ENCODE data around the gene SETD9. TPM values are rescaled to one million over a fixed set of nuclear protein-coding genes. Genes with fewer than 3 reads are reported as not detected.

The SETD9 gene
- total and polyA plus RNA-seq, 2 donors from 2014 or later: 8.0 to 9.3 TPM

DNA sequence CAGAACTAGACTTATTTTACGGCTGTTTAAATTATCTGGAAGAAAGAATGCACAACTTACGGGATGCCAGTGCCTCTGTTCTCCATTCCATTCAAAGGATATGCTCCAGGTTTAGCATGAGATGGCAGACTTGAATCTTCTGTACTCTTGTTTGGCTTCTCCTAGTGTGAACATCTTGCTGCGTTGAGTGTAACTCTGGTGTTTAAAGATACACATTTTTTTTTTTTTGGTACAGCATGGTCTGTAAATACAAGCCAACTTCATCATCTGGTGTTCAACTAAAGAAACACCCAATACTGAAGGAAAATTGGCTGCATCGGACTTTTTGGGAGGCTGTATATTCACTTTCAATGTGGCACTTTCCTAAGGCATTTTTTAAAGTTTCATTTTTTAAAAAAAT is 49.9 kb downstream of the SETD9 start:
- no peaks in the 10 kb centered on the region for H3K27me3 ChIP-seq (ENCODE audit: control insufficient read depth, insufficient read depth, low read length)
- H3K9me3 ChIP-seq (ENCODE audit: control insufficient read depth in 2 of 3, insufficient read depth in 1 of 3, low read length in 3 of 3): no peaks in the 10 kb centered on the region
- no peaks in the 10 kb centered on the region for H3K4me1 ChIP-seq (ENCODE audit: control insufficient read depth in 2 of 3, insufficient read depth in 2 of 3, low read depth in 1 of 3, low read length in 3 of 3)
- DNase-seq (no peak), FAIRE-seq (no peak)
- TF ChIP-seq, protein P1, sequence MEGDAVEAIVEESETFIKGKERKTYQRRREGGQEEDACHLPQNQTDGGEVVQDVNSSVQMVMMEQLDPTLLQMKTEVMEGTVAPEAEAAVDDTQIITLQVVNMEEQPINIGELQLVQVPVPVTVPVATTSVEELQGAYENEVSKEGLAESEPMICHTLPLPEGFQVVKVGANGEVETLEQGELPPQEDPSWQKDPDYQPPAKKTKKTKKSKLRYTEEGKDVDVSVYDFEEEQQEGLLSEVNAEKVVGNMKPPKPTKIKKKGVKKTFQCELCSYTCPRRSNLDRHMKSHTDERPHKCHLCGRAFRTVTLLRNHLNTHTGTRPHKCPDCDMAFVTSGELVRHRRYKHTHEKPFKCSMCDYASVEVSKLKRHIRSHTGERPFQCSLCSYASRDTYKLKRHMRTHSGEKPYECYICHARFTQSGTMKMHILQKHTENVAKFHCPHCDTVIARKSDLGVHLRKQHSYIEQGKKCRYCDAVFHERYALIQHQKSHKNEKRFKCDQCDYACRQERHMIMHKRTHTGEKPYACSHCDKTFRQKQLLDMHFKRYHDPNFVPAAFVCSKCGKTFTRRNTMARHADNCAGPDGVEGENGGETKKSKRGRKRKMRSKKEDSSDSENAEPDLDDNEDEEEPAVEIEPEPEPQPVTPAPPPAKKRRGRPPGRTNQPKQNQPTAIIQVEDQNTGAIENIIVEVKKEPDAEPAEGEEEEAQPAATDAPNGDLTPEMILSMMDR (IDR thresholded peaks at IDR 0.05; ENCODE audit: borderline replicate concordance, extremely low read depth, insufficient read depth): no peak
- H3K27ac ChIP-seq (ENCODE audit: low read depth in 2 of 2, low read length in 2 of 2): no peak overlapping the region
- H3K9ac ChIP-seq (ENCODE audit: low read length in 3 of 3): no peak overlapping the region
- H3K36me3 ChIP-seq (ENCODE audit: control insufficient read depth in 2 of 3, insufficient read depth in 3 of 3, low read length in 3 of 3): no peaks in the 10 kb centered on the region
- no peak overlapping the region for H3K4me3 ChIP-seq (ENCODE audit: low read length in 3 of 3)
- intact Hi-C loops (cut with DNase I): no loop called here

DNA sequence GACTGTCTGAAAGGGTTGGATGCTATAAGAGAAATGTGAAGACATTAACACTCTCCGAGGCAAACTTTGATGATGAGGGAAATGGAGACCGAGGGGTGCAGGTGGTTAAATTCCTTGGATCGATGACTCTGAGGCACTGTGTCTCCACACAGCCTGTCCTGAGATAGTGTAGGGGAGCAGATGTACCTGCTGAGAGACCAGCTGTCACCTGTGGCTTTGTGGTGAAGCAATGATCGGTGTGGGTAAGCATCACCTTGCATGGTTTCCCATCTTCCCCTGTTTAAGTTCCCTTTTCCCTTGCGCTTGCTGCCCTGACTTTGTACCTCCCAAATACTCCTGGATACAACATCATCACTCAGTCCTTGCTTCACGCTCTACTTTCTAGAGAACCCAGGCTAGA is 52.4 kb downstream of the SETD9 start:
- no peaks in the 10 kb centered on the region for H3K9me3 ChIP-seq (ENCODE audit: control insufficient read depth in 2 of 3, insufficient read depth in 1 of 3, low read length in 3 of 3)
- TF ChIP-seq, protein P1 (IDR thresholded peaks at IDR 0.05; ENCODE audit: borderline replicate concordance, extremely low read depth, insufficient read depth): no peak
- no peak overlapping the region for H3K4me3 ChIP-seq (ENCODE audit: low read length in 3 of 3)
- intact Hi-C loops (cut with DNase I): no loop called here
- FAIRE-seq (no peak), DNase-seq (no peak)
- H3K9ac ChIP-seq (ENCODE audit: low read length in 3 of 3): no peak overlapping the region
- no peak overlapping the region for H3K27ac ChIP-seq (ENCODE audit: low read depth in 2 of 2, low read length in 2 of 2)
- H3K27me3 ChIP-seq (ENCODE audit: control insufficient read depth, insufficient read depth, low read length): no peaks in the 10 kb centered on the region
- no peaks in the 10 kb centered on the region for H3K36me3 ChIP-seq (ENCODE audit: control insufficient read depth in 2 of 3, insufficient read depth in 3 of 3, low read length in 3 of 3)
- H3K4me1 ChIP-seq (ENCODE audit: control insufficient read depth in 2 of 3, insufficient read depth in 2 of 3, low read depth in 1 of 3, low read length in 3 of 3): no peaks in the 10 kb centered on the region

DNA sequence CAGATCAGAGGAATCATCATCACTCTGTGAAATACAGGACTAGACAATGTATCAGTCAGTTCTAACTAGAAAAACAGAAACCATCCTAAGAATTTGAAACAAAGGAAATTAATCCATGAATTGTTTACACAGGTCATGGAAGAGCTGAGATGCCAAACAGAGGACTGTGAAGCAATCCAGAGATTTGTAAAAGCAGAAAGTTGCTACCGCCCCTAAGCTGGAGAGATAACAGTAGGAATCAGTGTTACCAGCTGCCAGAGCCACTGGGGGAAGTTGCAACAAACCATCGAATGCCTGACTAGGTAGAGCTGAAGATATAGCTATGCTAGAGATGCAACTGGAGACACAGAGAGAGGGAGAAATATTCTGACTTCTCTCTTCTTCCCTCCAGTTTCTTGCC is 52.9 kb downstream of the SETD9 start:
- H3K9me3 ChIP-seq (ENCODE audit: control insufficient read depth in 2 of 3, insufficient read depth in 1 of 3, low read length in 3 of 3): no peaks in the 10 kb centered on the region
- DNase-seq (no peak), FAIRE-seq (no peak)
- no peak overlapping the region for H3K9ac ChIP-seq (ENCODE audit: low read length in 3 of 3)
- H3K27me3 ChIP-seq (ENCODE audit: control insufficient read depth, insufficient read depth, low read length): no peaks in the 10 kb centered on the region
- intact Hi-C loops (cut with DNase I): no loop called here
- TF ChIP-seq, protein P1 (IDR thresholded peaks at IDR 0.05; ENCODE audit: borderline replicate concordance, extremely low read depth, insufficient read depth): no peak
- no peaks in the 10 kb centered on the region for H3K4me1 ChIP-seq (ENCODE audit: control insufficient read depth in 2 of 3, insufficient read depth in 2 of 3, low read depth in 1 of 3, low read length in 3 of 3)
- no peak overlapping the region for H3K27ac ChIP-seq (ENCODE audit: low read depth in 2 of 2, low read length in 2 of 2)
- no peaks in the 10 kb centered on the region for H3K36me3 ChIP-seq (ENCODE audit: control insufficient read depth in 2 of 3, insufficient read depth in 3 of 3, low read length in 3 of 3)
- no peak overlapping the region for H3K4me3 ChIP-seq (ENCODE audit: low read length in 3 of 3)

DNA sequence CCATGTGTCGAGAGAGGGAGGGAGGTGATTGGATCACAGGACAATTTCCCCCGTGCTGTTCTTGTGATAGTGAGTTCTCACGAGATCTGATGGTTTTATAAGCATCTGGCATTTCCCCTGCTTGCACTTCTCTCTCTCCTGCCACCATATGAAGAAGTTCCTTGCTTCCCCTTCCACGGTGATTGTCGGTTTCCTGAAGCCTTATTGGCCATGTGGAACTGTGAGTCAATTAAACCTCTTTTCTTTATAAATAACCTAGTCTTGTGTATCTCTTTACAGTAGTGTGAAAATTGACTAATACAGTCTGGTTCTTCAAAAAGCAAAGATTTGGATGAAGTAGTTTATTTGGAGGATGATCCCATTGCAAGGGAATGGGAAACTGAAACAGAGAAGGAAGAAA is 53.9 kb downstream of the SETD9 start:
- intact Hi-C loops (cut with DNase I): no loop called here
- no peak for DNase-seq
- no peak for FAIRE-seq
- TF ChIP-seq, protein P1 (IDR thresholded peaks at IDR 0.05; ENCODE audit: borderline replicate concordance, extremely low read depth, insufficient read depth): no peak
- no peaks in the 10 kb centered on the region for H3K27me3 ChIP-seq (ENCODE audit: control insufficient read depth, insufficient read depth, low read length)
- no peaks in the 10 kb centered on the region for H3K4me1 ChIP-seq (ENCODE audit: control insufficient read depth in 2 of 3, insufficient read depth in 2 of 3, low read depth in 1 of 3, low read length in 3 of 3)
- H3K9ac ChIP-seq (ENCODE audit: low read length in 3 of 3): no peak overlapping the region
- H3K36me3 ChIP-seq (ENCODE audit: control insufficient read depth in 2 of 3, insufficient read depth in 3 of 3, low read length in 3 of 3): no peaks in the 10 kb centered on the region
- H3K4me3 ChIP-seq (ENCODE audit: low read length in 3 of 3): no peak overlapping the region
- no peak overlapping the region for H3K27ac ChIP-seq (ENCODE audit: low read depth in 2 of 2, low read length in 2 of 2)
- no peaks in the 10 kb centered on the region for H3K9me3 ChIP-seq (ENCODE audit: control insufficient read depth in 2 of 3, insufficient read depth in 1 of 3, low read length in 3 of 3)
